Activated naive CD8-positive, alpha-beta T cell treated with anti-CD3 and anti-CD28 coated beads for 36 hours (primary cell): ENCODE results near the gene PDZRN4. TPM values are rescaled to one million over a fixed set of nuclear protein-coding genes. Genes with fewer than 3 reads are reported as not detected.
"Not testable (repeated sequence)": the region's sequence is repeated elsewhere in the genome, so short reads cannot be mapped to it uniquely, and the experiment has no call there.

Experiments
- DNase-seq: peaks from one replicate; pipeline ENCODE4 v3.0.0; 2021
- H3K27ac Mint-ChIP-seq: one replicate; pipeline ENCODE4 v1.8.0; 2022; ENCODE audit warnings: mild to moderate bottlenecking, moderate library complexity, mixed read lengths
- H3K27me3 Mint-ChIP-seq: one replicate; pipeline ENCODE4 v1.8.0; 2022; ENCODE audit warnings: mild to moderate bottlenecking, mixed read lengths
- H3K36me3 Mint-ChIP-seq: one replicate; pipeline ENCODE4 v1.8.0; 2021; ENCODE audit warnings: mild to moderate bottlenecking, mixed read lengths
- H3K4me1 Mint-ChIP-seq: one replicate; pipeline ENCODE4 v1.8.0; 2021; ENCODE audit warnings: mixed read lengths
- H3K4me3 Mint-ChIP-seq: one replicate; pipeline ENCODE4 v1.8.0; 2022; ENCODE audit warnings: mild to moderate bottlenecking, moderate library complexity, mixed read lengths
- H3K9me3 Mint-ChIP-seq: one replicate; pipeline ENCODE4 v1.8.0; 2022; ENCODE audit warnings: mixed read lengths
- total RNA-seq, 2 experiments: library from RNA; stranded (reverse); gene quantifications; one replicate each; pipeline ENCODE4 v1.2.3, GENCODE V29; 2021

PDZRN4 gene
- total RNA-seq, 2 experiments from 2014 or later = not detected

DNA sequence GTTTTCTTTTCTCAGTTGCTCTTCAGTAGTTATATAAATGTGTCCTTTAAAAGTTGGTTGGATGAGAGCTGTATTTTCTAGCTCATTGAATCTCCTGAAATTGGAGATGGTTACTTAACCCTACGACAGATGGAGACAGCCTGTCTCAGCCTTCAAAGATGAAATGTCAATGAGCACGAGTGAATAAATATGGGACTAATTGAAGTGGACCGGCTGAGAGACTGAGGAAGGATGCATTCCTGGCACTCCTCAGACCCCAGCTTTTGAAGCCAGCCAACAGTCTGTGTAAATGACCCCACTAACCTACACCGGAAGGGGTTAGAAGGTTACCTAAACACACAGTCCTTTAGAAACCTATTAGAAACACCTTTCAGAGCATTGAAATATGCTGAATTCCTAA lies 46.6 kb downstream of the PDZRN4 start:
- no peaks in the 10 kb centered on the region for H3K4me1 Mint-ChIP-seq
- peaks cover 3% of the 10 kb centered on the region for H3K27me3 Mint-ChIP-seq
- no peaks in the 10 kb centered on the region for H3K36me3 Mint-ChIP-seq
- no peak for DNase-seq
- H3K27ac Mint-ChIP-seq = no peak overlapping the region
- no peak overlapping the region for H3K4me3 Mint-ChIP-seq
- no peaks in the 10 kb centered on the region for H3K9me3 Mint-ChIP-seq

DNA sequence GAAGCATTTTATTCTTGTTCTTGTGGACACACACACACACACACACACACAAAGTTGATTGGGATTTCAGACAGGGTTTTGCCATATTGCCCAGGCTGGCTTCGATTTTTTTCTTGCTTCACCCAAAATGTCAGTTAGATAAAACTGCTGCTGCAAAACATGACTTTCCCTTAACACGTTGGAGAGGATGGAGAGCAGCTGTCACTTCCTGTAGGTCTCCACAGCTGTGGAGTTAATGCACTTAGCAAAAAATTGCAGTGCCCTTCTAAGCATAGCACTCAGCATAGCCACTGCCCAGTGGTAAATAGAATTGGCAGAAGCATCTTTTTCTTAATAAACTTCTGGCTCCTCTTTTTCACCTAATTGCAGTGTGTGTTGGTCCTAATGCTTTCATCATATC lies 54.5 kb downstream of the PDZRN4 start:
- H3K27ac Mint-ChIP-seq = no peak overlapping the region
- H3K4me3 Mint-ChIP-seq = no peak overlapping the region

DNA sequence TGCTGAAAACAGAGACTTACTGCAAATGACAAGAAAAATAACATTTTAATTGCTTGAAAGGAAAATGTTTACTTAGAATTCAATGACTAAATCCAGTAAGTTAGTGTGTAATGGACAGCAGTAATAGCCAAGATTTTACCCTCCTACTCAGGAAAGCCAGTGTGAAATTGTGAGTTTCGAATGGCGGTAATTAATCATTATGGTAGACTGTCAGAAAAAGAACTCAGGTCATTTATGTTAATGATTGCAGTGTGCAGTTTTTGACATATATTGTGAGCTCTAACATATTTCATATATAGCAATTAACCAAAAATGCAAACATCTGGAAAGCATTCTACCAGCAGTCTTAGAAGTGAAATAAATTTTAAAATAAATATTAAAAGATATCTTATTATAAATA lies 60.3 kb downstream of the PDZRN4 start:
- no peak for DNase-seq
- Mint-ChIP-seq H3K9me3 (no peaks in the 10 kb centered on the region), H3K27me3 (no peaks in the 10 kb centered on the region), H3K4me3 (no peak overlapping the region), H3K36me3 (no peaks in the 10 kb centered on the region), H3K27ac (no peak overlapping the region), H3K4me1 (no peaks in the 10 kb centered on the region)

More for the DNA sequence above, 54.5 kb downstream of the PDZRN4 start:
- Mint-ChIP-seq H3K4me1 (no peaks in the 10 kb centered on the region), H3K9me3 (no peaks in the 10 kb centered on the region), H3K27me3 (peaks cover 3% of the 10 kb centered on the region), H3K36me3 (no peaks in the 10 kb centered on the region)
- no peak for DNase-seq

DNA sequence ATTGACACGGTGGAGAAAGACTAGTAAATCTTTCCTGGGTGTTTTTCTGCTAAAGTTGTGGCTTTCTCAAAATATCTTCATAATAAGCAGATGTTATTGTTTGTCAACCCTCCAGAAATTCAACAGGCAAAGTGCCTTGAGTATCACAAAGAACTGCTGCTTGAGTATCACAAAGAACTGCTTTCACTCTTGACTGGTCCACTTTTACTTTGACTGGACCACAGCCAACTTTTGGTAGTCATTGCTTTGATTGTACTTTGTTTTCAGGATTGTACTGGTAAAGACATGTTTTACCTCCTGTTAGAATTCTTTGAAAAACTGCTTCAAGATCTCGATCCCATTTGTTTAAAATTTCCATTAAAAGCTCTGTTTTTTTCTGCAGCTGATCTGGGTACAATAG lies 62.6 kb downstream of the PDZRN4 start:
- no peaks in the 10 kb centered on the region for H3K27me3 Mint-ChIP-seq
- no peak overlapping the region for H3K27ac Mint-ChIP-seq
- H3K9me3 Mint-ChIP-seq = no peaks in the 10 kb centered on the region
- no peak for DNase-seq
- no peaks in the 10 kb centered on the region for H3K4me1 Mint-ChIP-seq
- no peak overlapping the region for H3K4me3 Mint-ChIP-seq
- H3K36me3 Mint-ChIP-seq = no peaks in the 10 kb centered on the region

DNA sequence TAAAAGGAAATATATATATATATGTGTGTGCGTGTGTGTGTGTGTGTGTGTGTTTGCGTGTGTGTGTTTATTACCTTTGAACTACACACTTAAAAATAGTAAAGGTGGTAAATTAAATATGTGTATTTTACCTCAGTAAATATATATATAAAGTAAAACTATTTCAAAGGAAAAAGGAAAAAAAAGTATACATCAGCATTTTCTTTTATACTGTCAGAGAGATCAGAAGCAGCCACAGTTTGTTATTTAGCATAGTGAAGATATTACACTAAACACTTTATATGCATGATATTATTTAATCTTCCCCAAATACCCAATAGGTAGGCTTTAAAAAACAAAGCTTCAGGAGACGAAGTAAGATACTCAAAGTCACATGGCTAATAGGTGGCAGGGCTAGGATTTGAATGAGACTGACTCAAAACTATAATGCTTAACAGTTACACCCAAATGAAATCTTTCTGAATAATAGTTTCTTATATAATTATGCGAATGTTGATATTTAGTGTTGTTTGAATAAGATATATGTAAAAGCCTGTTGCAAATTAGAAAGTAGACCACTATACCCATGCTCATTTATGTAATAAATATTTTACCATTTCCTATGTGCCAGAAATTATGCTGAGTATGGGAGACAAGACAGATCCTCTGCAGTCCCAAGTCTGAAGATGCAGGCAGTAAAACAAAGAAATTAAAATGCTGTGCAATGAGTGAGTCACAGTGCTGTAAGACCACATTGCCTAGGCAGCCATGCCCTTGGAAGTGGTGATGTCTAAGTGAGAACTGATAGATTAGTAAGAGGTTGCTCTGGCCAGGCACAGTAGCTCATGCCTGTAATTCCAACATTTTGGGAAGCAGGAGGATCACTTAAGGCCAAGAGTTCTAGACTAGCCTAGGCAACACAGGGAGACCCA lies 66.1 kb downstream of the PDZRN4 start:
- no peak overlapping the region for H3K27ac Mint-ChIP-seq
- H3K27me3 Mint-ChIP-seq = no peaks in the 10 kb centered on the region
- H3K4me3 Mint-ChIP-seq = no peak overlapping the region
- DNase-seq = no peak
- no peaks in the 10 kb centered on the region for H3K4me1 Mint-ChIP-seq
- H3K9me3 Mint-ChIP-seq = no peaks in the 10 kb centered on the region
- H3K36me3 Mint-ChIP-seq = no peaks in the 10 kb centered on the region

DNA sequence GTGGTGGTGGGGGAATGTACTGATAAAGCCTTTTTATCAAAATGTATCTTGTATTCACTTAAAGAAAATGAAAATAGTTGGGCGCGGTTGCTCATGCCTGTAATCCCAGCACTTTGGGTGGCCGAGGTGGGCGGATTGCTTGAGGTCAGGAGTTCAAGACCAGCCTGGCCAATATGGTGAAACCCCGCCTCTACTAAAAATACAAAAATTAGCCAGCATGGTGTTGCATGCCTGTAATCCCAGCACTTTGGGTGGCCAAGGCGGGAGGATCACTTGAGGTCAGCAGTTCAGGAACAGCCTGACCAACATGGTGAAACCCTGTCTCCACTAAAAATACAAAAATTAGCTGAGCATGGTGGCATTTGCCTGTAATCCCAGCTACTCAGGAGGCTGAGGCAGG lies 75.1 kb downstream of the PDZRN4 start:
- not testable (repeated sequence) for H3K27me3 Mint-ChIP-seq, H3K36me3 Mint-ChIP-seq, H3K4me3 Mint-ChIP-seq, H3K9me3 Mint-ChIP-seq, H3K4me1 Mint-ChIP-seq, H3K27ac Mint-ChIP-seq, DNase-seq

DNA sequence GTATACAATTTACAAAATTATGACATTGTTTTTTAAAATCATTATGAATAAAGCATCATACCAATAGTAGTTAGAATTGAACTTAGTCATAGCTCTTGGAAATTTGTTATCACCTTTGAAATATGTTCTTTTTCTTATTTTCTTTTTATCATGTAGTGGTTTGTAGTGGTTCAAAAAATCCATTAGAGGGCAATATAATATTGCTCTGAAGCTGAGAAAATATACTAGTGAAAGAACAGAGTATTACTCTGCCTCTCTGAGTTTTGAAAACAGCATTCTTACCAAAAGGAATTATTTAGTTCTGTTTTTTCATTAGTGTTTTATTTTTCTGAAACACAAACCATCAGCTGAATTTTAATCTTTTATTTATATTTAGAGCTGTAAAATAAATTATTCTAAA lies 76.2 kb downstream of the PDZRN4 start:
- Mint-ChIP-seq H3K4me3 (no peak overlapping the region), H3K4me1 (no peaks in the 10 kb centered on the region), H3K36me3 (no peaks in the 10 kb centered on the region), H3K27me3 (no peaks in the 10 kb centered on the region), H3K27ac (no peak overlapping the region), H3K9me3 (no peaks in the 10 kb centered on the region)
- DNase-seq = no peak

DNA sequence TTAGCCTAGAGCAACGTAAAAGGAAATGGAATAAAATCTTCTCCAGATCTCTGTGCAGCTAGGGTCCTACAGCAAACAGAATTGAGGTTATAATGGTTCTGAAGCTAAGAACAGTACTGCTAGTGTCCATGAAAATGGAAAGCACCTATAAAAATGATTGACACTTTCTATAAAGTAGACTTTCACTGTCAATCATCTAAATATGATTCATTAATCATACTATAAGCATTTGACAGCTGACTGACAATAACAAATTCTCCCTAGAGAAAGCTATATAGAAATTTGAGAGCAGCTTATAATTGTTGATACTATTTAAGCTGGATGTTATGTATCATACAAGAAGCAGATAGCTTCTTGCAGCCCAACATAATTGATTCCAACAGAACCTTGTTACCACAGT lies 80.9 kb downstream of the PDZRN4 start:
- Mint-ChIP-seq H3K27me3 (no peaks in the 10 kb centered on the region), H3K4me3 (no peak overlapping the region), H3K9me3 (no peaks in the 10 kb centered on the region), H3K27ac (no peak overlapping the region), H3K36me3 (no peaks in the 10 kb centered on the region), H3K4me1 (no peaks in the 10 kb centered on the region)
- no peak for DNase-seq

DNA sequence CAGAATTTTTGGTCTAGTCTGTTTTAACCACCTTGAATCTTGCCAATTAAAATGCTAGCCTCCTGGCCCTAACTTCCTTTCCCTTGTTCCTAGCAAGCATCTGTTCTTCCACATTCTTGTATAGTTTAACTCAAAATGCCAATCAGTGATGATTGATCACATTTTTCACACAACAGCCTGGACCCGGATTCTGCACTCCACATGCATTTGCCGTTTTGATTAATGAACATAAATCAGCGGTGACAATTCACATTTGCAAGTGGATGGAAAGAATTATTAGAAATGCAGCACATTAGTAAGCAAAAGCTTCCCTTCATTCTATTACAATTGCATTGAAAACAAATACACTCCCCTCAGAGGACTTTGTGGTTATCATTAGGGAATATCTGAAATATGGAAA lies 83.4 kb downstream of the PDZRN4 start:
- Mint-ChIP-seq H3K27me3 (no peaks in the 10 kb centered on the region), H3K9me3 (no peaks in the 10 kb centered on the region), H3K4me1 (no peaks in the 10 kb centered on the region), H3K27ac (no peak overlapping the region), H3K4me3 (no peak overlapping the region), H3K36me3 (no peaks in the 10 kb centered on the region)
- no peak for DNase-seq

DNA sequence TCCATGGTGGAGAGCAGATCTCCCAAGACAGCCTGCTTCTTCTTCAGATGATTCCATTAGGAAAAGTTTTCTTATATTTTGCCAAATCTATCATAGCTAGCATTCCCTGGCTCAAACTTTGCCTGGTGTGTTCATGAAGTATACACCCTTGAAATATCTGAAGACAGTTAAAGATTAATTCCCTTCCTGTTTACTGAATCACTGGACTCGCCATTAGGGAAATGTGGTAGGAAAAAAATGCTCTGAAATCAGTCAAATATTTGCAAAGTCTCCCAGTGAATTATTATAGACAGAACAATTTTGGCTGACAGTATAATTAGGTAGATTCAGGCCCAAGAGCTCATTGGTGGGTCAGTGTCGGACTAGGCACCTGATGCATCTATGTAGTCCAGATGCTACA lies 86.5 kb downstream of the PDZRN4 start:
- no peak for DNase-seq
- no peak overlapping the region for H3K27ac Mint-ChIP-seq
- no peaks in the 10 kb centered on the region for H3K9me3 Mint-ChIP-seq
- H3K4me3 Mint-ChIP-seq = no peak overlapping the region
- H3K36me3 Mint-ChIP-seq = no peaks in the 10 kb centered on the region
- H3K27me3 Mint-ChIP-seq = peaks cover 12% of the 10 kb centered on the region
- no peaks in the 10 kb centered on the region for H3K4me1 Mint-ChIP-seq

DNA sequence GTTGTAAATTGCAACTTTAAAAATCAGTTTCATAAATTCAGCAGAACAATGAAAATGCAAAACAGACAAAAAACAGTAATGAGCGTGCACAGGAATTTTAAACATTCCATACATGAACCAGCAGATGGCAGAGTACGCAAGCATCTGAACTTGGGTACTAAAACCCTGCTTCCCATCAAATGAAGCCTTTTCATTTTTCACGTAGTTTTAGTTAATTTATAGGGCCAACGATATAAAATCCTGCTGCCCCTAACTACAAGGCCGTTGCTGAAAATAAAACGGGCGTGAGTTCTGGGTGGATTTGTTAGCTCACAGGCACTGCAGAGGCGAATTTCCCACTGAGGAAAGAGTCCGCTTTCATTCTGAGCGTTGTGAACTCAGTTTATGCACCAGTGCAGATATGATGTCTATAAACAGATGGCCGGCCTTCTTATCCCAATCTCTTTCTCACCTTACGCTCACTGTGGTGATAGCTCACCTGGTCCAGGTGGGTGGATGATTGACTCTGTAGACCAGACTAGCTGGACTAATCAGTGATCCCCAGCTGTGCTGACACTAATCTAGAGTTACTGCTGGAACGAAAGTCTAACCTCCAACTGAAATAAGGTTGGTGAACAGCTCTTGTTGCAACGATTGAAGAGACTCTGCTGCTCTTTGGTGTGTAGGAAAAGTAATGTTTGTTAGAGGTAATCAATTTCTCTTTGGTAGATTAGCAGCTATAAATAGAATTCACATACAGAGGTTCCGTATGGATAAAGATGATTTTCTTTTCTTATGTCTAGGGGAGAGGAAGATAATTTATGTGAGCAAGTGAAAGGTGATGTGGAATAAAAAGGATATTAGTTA lies 89.2 kb downstream of the PDZRN4 start:
- no peaks in the 10 kb centered on the region for H3K9me3 Mint-ChIP-seq
- no peak for DNase-seq
- no peak overlapping the region for H3K27ac Mint-ChIP-seq
- no peak overlapping the region for H3K4me3 Mint-ChIP-seq
- no peaks in the 10 kb centered on the region for H3K4me1 Mint-ChIP-seq
- no peaks in the 10 kb centered on the region for H3K36me3 Mint-ChIP-seq
- peaks cover 15% of the 10 kb centered on the region for H3K27me3 Mint-ChIP-seq

DNA sequence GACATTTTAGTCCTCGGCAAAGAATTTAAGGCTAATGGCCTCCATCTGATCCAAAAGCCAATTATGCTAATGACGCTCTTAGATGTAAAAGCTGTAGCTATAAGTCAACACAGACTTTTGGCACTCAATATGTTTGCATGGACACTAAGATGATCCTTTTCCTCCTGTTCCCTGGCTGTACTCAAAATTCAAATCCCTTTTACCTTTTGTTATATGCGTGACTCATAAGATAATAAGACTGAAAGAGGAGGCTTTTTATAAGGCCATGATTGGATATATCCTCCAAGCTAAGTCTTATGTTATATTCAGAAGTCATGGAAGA lies 89.8 kb downstream of the PDZRN4 start:
- Mint-ChIP-seq H3K4me1 (no peaks in the 10 kb centered on the region), H3K4me3 (no peak overlapping the region), H3K27ac (no peak overlapping the region), H3K27me3 (peaks cover 15% of the 10 kb centered on the region), H3K9me3 (no peaks in the 10 kb centered on the region), H3K36me3 (no peaks in the 10 kb centered on the region)
- no peak for DNase-seq

DNA sequence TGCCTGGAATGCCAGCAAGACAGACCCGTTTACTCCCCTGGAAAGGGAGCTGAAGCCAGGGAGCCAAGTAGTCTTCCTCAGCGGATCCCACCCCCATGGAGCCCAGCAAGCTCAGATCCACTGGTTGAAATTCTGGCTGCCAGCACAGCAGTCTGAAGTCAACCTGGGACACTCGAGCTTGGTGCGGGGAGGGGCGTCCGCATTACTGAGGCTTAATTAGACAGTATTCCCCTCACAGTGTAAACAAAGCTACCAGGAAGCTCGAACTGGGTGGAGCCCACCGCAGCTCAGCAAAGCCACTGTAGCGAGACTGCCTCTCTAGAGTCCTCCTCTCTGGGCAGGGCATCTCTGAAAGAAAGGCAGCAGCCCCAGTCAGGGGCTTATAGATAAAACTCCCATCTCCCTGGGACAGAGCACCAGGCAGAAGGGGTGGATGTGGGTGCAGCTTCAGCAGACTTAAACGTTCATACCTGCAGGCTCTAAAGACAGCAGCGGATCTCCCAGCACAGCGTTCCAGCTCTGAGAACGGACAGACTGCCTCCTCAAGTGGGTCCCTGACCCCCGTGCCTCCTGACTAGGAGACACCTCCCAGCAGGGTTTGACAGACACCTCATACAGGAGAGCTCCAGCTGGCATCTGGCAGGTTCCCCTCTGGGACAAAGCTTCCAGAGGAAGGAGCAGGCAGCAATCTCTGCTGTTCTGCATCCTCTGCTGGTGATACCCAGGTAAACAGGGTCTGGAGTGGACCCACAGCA lies 92.4 kb downstream of the PDZRN4 start:
- H3K4me1 Mint-ChIP-seq, H3K27ac Mint-ChIP-seq, DNase-seq, H3K36me3 Mint-ChIP-seq, H3K4me3 Mint-ChIP-seq, H3K9me3 Mint-ChIP-seq: not testable (repeated sequence)
- peaks cover 15% of the 10 kb centered on the region for H3K27me3 Mint-ChIP-seq

DNA sequence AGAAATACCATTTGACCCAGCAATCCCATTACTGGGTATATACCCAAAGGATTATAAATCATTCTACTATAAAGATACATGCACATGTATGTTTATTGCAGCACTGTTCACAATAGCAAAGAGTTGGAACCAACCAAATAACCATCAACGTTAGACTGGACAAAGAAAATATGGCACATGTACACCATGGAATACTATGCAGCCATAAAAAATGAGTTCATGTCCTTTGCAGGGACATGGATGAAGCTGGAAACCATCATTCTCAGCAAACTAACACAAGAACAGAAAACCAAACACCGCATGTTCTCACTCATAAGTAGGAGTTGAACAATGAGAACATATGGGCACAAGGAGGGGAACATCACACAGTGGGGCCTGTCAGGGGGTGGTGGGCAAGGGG lies 97.3 kb downstream of the PDZRN4 start:
- H3K27ac Mint-ChIP-seq, H3K9me3 Mint-ChIP-seq, H3K36me3 Mint-ChIP-seq, H3K4me3 Mint-ChIP-seq, H3K4me1 Mint-ChIP-seq, DNase-seq, H3K27me3 Mint-ChIP-seq: not testable (repeated sequence)

DNA sequence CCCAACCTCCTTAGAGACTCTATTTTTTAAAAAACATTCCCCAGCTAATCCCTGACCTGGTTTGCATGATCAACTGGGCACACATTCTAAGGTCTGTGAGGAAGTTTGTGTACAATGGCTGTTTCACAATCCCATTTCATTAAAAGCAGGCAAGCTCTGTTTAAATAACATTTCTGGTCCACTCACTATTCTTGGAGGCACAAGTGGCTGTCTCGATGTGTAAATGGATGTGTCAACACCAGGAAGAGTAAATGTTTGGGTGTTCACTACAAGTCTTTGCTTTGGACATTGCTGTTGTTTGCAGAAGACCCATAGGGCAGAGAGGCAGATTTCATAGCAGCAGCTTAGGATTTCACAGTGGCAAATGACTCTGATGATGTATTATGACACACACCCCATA lies 98.3 kb downstream of the PDZRN4 start:
- no peaks in the 10 kb centered on the region for H3K9me3 Mint-ChIP-seq
- no peaks in the 10 kb centered on the region for H3K36me3 Mint-ChIP-seq
- H3K27me3 Mint-ChIP-seq = no peaks in the 10 kb centered on the region
- no peak for DNase-seq
- H3K4me3 Mint-ChIP-seq = no peak overlapping the region
- H3K4me1 Mint-ChIP-seq = no peaks in the 10 kb centered on the region
- H3K27ac Mint-ChIP-seq = no peak overlapping the region
